ENCODE results near the gene TLE4.
"Not testable (repeated sequence)": the region's sequence is repeated elsewhere in the genome, so short reads cannot be mapped to it uniquely, and the experiment has no call there.

TLE4 gene

GRCh38 chr9:79604921-79605562 is 33.3 kb downstream of the TLE4 start:
- Histone ChIP-seq H3K4me3 (ENCODE audit: low read length, poor library complexity, severe bottlenecking) (no peak overlapping the region), H3K4me1 (ENCODE audit: insufficient read depth, low read length, poor library complexity, severe bottlenecking) (peaks cover 34% of the 10 kb centered on the region), H2AFZ (ENCODE audit: low read length) (no peak overlapping the region), H3K9ac (ENCODE audit: low read depth, low read length, poor library complexity, severe bottlenecking) (no peak overlapping the region), H3K4me2 (ENCODE audit: low read depth, low read length, poor library complexity, severe bottlenecking) (no peak overlapping the region), H3K9me2 (replicated peaks; ENCODE audit: low read depth, low read length) (no peaks in the 10 kb centered on the region), H3K27me3 (ENCODE audit: insufficient read depth, low read length, poor library complexity, severe bottlenecking) (no peaks in the 10 kb centered on the region), H3K36me3 (ENCODE audit: insufficient read depth, low read length) (peaks cover 31% of the 10 kb centered on the region), H3K9me3 (ENCODE audit: insufficient read depth, low read depth, low read length) (peaks cover 9% of the 10 kb centered on the region; the same call in 1 of the 2 replicates), H3K79me2 (ENCODE audit: insufficient read depth, low read length) (peaks cover 92% of the 10 kb centered on the region), H4K20me1 (ENCODE audit: insufficient read depth, low read length, poor library complexity, severe bottlenecking) (peaks cover 10% of the 10 kb centered on the region), H3F3A (ENCODE audit: low read depth) (no peaks in the 10 kb centered on the region)
- TF ChIP-seq, protein P1, sequence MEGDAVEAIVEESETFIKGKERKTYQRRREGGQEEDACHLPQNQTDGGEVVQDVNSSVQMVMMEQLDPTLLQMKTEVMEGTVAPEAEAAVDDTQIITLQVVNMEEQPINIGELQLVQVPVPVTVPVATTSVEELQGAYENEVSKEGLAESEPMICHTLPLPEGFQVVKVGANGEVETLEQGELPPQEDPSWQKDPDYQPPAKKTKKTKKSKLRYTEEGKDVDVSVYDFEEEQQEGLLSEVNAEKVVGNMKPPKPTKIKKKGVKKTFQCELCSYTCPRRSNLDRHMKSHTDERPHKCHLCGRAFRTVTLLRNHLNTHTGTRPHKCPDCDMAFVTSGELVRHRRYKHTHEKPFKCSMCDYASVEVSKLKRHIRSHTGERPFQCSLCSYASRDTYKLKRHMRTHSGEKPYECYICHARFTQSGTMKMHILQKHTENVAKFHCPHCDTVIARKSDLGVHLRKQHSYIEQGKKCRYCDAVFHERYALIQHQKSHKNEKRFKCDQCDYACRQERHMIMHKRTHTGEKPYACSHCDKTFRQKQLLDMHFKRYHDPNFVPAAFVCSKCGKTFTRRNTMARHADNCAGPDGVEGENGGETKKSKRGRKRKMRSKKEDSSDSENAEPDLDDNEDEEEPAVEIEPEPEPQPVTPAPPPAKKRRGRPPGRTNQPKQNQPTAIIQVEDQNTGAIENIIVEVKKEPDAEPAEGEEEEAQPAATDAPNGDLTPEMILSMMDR (conservative IDR thresholded peaks at IDR 0.05; ENCODE audit: low read length) = no peak
- no peak for TF ChIP-seq EZH2phosphoT487 (IDR thresholded peaks at IDR 0.05; ENCODE audit: borderline replicate concordance)

DNA sequence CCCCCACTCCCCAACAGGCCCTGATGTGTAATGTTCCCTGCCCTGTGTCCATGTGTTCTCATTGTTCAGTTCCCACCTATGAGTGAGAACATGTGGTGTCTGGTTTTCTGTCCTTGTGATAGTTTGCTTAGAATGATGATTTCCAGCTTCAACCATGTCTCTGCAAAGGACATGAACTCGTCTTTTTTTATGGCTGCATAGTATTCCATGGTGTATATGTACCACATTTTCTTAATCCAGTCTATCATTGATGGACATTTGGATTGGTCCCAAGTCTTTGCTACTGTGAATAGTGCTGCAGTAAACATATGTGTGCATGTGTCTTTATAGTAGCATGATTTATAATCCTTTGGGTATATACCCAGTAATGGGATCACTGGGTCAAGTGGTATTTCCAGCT is 34.8 kb downstream of the TLE4 start:
- H3K4me1 ChIP-seq (ENCODE audit: insufficient read depth, low read length, poor library complexity, severe bottlenecking) = peaks cover 41% of the 10 kb centered on the region
- H3K36me3 ChIP-seq (ENCODE audit: insufficient read depth, low read length) = peaks cover 25% of the 10 kb centered on the region
- H3K4me3 ChIP-seq (ENCODE audit: low read length, poor library complexity, severe bottlenecking); H3F3A ChIP-seq (ENCODE audit: low read depth); H3K4me2 ChIP-seq (ENCODE audit: low read depth, low read length, poor library complexity, severe bottlenecking); H3K27me3 ChIP-seq (ENCODE audit: insufficient read depth, low read length, poor library complexity, severe bottlenecking); H3K9me2 ChIP-seq (replicated peaks; ENCODE audit: low read depth, low read length); H2AFZ ChIP-seq (ENCODE audit: low read length); H3K9me3 ChIP-seq (ENCODE audit: insufficient read depth, low read depth, low read length); H3K9ac ChIP-seq (ENCODE audit: low read depth, low read length, poor library complexity, severe bottlenecking): not testable (repeated sequence)
- peaks cover 19% of the 10 kb centered on the region for H4K20me1 ChIP-seq (ENCODE audit: insufficient read depth, low read length, poor library complexity, severe bottlenecking)
- H3K79me2 ChIP-seq (ENCODE audit: insufficient read depth, low read length) = peaks cover 93% of the 10 kb centered on the region

- Histone ChIP-seq H3K9me3 (ENCODE audit: insufficient read depth, low read depth, low read length) (no peaks in the 10 kb centered on the region), H3K36me3 (ENCODE audit: insufficient read depth, low read length) (peaks cover 5% of the 10 kb centered on the region; the same call in 1 of the 2 replicates), H3K9ac (ENCODE audit: low read depth, low read length, poor library complexity, severe bottlenecking) (no peak overlapping the region), H3K4me3 (ENCODE audit: low read length, poor library complexity, severe bottlenecking) (no peak overlapping the region), H4K20me1 (ENCODE audit: insufficient read depth, low read length, poor library complexity, severe bottlenecking) (peaks cover 19% of the 10 kb centered on the region), H3K4me2 (ENCODE audit: low read depth, low read length, poor library complexity, severe bottlenecking) (no peak overlapping the region), H3K27me3 (ENCODE audit: insufficient read depth, low read length, poor library complexity, severe bottlenecking) (no peaks in the 10 kb centered on the region), H3F3A (ENCODE audit: low read depth) (no peaks in the 10 kb centered on the region), H3K4me1 (ENCODE audit: insufficient read depth, low read length, poor library complexity, severe bottlenecking) (peaks cover 54% of the 10 kb centered on the region), H3K9me2 (replicated peaks; ENCODE audit: low read depth, low read length) (no peaks in the 10 kb centered on the region), H3K79me2 (ENCODE audit: insufficient read depth, low read length) (peaks cover 95% of the 10 kb centered on the region), H2AFZ (ENCODE audit: low read length) (no peak overlapping the region)
- TF ChIP-seq, protein P1 (conservative IDR thresholded peaks at IDR 0.05; ENCODE audit: low read length) = no peak
- TF ChIP-seq EZH2phosphoT487 (IDR thresholded peaks at IDR 0.05; ENCODE audit: borderline replicate concordance) = no peak
These were observed 37.8 kb downstream of the TLE4 start for GRCh38 chr9:79609468-79610018.

Measured in Loucy (cell line).